Adrenal gland (tissue), 12 donors: ENCODE data around the gene PPP1R9A. TPM values are rescaled to one million over a fixed set of nuclear protein-coding genes. Genes with fewer than 3 reads are reported as not detected.

ENCODE experiments used
- DNase-seq, 7 donors: peaks; one replicate each; pipeline ENCODE4 v3.0.0-alpha.2; 2019 to 2020
- H3K27ac ChIP-seq, 5 donors: fragments of 200-600 bp; sonication (generic) in 4 of 5; 1 replicate in 3 of 5; 2 replicates in 2 of 5; pipeline versions ENCODE4 v1.5.1 to v1.8.0; 2016 to 2020; ENCODE audit warnings: mild to moderate bottlenecking in 1 of 5
- H3K27me3 ChIP-seq: fragments of 200-600 bp; 2 replicates; pipeline ENCODE4 v1.8.0; 2021
- H3K36me3 ChIP-seq, 2 donors: fragments of 200-600 bp; replicated peaks in 1 of 2; 1 replicate in 1 of 2; 2 replicates in 1 of 2; pipeline versions ENCODE4 v1.5.1 to v1.8.0; 2018 to 2022
- H3K4me1 ChIP-seq, 2 donors: fragments of 200-600 bp; replicated peaks in 1 of 2; 1 replicate in 1 of 2; 2 replicates in 1 of 2; pipeline versions ENCODE4 v1.5.1 to v1.8.0; 2018 to 2021
- H3K4me3 ChIP-seq, 4 donors: fragments of 200-600 bp; sonication (generic) in 3 of 4; one replicate each; pipeline ENCODE4 v1.5.1; 2016 to 2018
- H3K9me3 ChIP-seq, 3 donors: fragments of 200-600 bp; sonication (generic) in 1 of 3; replicated peaks in 1 of 3; 1 replicate in 2 of 3; 2 replicates in 1 of 3; pipeline versions ENCODE4 v1.5.1 to v1.8.0; 2016 to 2021
- CTCF ChIP-seq, 6 experiments: fragments of 450-650 bp in 4 of 6; fragments of 200-600 bp in 2 of 6; sonication (generic) in 1 of 6; IDR thresholded peaks; 1 replicate in 5 of 6; 2 replicates in 1 of 6; pipeline versions ENCODE4 v1.5.1 to v1.8.0; 2016 to 2021; ENCODE audit warnings: antibody characterized with exemption in 6 of 6, mild to moderate bottlenecking in 2 of 6, moderate library complexity in 1 of 6
- POLR2A ChIP-seq, 2 donors: fragments of 450-650 bp; IDR thresholded peaks; one replicate each; pipeline ENCODE4 v1.6.1; 2017; ENCODE audit warnings: antibody characterized with exemption in 2 of 2, mild to moderate bottlenecking in 2 of 2, moderate library complexity in 1 of 2
- WGBS, 4 donors: extraction: QIAGEN DNeasy Blood & Tissue Kit in 2 of 4; methylation state at CpG; one replicate each; pipeline versions ENCODE4 v1.1.5 to v1.1.7; 2013 to 2017; 5-methylcytosine and 5-hydroxymethylcytosine counted together
- intact Hi-C, 2 donors: fragments of 100-400 bp; cut with DNase I; formaldehyde crosslinking; loops; one replicate each; pipeline versions ENCODE4 v1.14.1 to v1.15.0; 2022 to 2023
- polyA plus RNA-seq, 3 donors: library from polyadenylated mRNA; stranded (reverse); fragments of 200-250 nt in 2 of 3; fragments of 350-450 nt in 1 of 3; fragmentation: Illumina TruSeq in 1 of 3; extraction: RNeasy Lipid Tissue Mini Kit (QIAGEN cat#74804) in 1 of 3; gene quantifications; one replicate each; pipeline ENCODE4 v1.2.3, GENCODE V29; 2013 to 2014
- total RNA-seq, 9 donors: library from RNA; depleted of rRNA in 4 of 9; stranded (reverse); fragments of >200 nt in 4 of 9; fragments of 120-200 nt in 1 of 9; fragmentation: NEBNext Ultra II Directional in 1 of 9; extraction: Animal tissue kit (Norgen Biotek cat#: 25700) in 1 of 9; gene quantifications; one replicate each; pipeline versions ENCODE4 v1.1.0 to v1.2.4, GENCODE V29; 2013 to 2023
- donor health status: healthy with polysubstance abuse.
- donor health status: Bipolar disorder and iron deficiency.
- donor health status: DM: yes; HTN: yes; CAD: no.
- donor health status: DM: no; HTN: no; CAD: no.
- donor health status: DM: no; HTN: no; CAD: no.
- donor health status: DM: yes; HTN: yes; CAD: no.

The PPP1R9A gene
- total and polyA plus RNA-seq, 12 donors = 7.2 to 86.0 (median 40.6) TPM

- TF ChIP-seq POLR2A (IDR thresholded peaks at IDR 0.05) (no peak), CTCF (IDR thresholded peaks at IDR 0.05) (no peak)
- no peak for DNase-seq
- Histone ChIP-seq H3K27me3 (no peaks in the 10 kb centered on the region), H3K4me1 (peaks cover 0 to 9% of the 10 kb centered on the region in 2 donors), H3K4me3 (no peak overlapping the region), H3K9me3 (no peaks in the 10 kb centered on the region), H3K36me3 (no peaks in the 10 kb centered on the region), H3K27ac (no peak overlapping the region)
- intact Hi-C loops = no loop called here
Observed at GRCh38 chr7:95056901-95057300, 149.5 kb downstream of the PPP1R9A start.

DNA sequence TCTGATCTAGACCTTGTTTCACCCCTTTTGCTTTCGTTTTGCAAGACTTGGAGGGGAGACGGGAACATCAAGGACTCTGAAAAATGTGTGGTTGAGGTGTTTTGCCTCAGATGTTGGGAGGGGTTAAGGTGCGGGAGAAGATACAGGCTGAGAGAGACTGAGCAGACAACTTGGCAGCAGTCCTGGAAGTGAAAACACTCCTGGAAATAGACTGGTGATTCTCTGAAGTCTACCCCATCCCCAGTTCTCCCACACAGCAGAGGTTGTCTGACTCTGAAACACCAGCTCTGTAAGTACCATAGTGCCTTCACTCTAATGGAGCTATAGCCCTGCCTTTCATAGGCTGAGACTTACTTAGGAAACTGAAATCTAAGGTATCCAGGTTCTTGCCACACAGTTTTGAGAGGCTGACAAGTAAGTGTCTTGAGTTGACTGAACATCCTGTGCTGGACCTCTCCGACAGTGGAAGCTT, 152.5 kb downstream of the PPP1R9A start:
- H3K4me1 ChIP-seq = peaks cover 5 to 9% of the 10 kb centered on the region in 2 donors
- TF ChIP-seq CTCF (IDR thresholded peaks at IDR 0.05) (no peak), POLR2A (IDR thresholded peaks at IDR 0.05) (no peak)
- WGBS, 4 donors = 40 to 53% (median 48%) methylated on average over 4 of the region's 4 CpGs
- intact Hi-C loops = no loop called here
- DNase-seq = peak in 3 of 7 donors; percentile 12 to 23 (median 16)
- no peaks in the 10 kb centered on the region for H3K9me3 ChIP-seq
- peak overlapping the region in 2 of 5 donors; percentile 12 to 27 for H3K27ac ChIP-seq
- peak overlapping the region in 1 of 4 donors; percentile 1 for H3K4me3 ChIP-seq
- no peaks in the 10 kb centered on the region for H3K36me3 ChIP-seq
- H3K27me3 ChIP-seq = no peaks in the 10 kb centered on the region

DNA sequence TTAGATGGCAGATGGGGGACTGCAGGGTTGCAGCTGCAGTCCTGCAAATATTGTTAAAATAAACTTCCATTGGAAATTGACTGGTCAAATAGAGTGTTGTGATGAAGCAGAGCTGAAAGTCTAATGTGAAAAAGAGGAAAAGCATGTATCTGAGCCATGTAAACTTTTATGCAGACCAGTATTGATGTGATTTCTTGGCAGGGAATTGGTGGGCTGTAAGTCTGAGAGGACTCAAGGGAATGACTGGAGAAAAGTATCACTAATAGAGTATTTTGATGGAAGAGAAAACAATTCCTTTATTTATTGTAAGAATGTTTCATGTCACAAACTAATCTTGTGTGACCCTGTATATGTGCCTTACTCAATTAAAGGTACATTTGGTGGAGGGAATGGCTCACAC, 155.5 kb downstream of the PPP1R9A start:
- intact Hi-C loops = no loop called here
- no peaks in the 10 kb centered on the region for H3K27me3 ChIP-seq
- H3K9me3 ChIP-seq = no peaks in the 10 kb centered on the region
- TF ChIP-seq CTCF (IDR thresholded peaks at IDR 0.05) (no peak), POLR2A (IDR thresholded peaks at IDR 0.05) (no peak)
- no peak for DNase-seq
- H3K4me3 ChIP-seq = no peak overlapping the region
- peaks cover 5 to 9% of the 10 kb centered on the region in 2 donors for H3K4me1 ChIP-seq
- H3K27ac ChIP-seq = no peak overlapping the region
- no peaks in the 10 kb centered on the region for H3K36me3 ChIP-seq

DNA sequence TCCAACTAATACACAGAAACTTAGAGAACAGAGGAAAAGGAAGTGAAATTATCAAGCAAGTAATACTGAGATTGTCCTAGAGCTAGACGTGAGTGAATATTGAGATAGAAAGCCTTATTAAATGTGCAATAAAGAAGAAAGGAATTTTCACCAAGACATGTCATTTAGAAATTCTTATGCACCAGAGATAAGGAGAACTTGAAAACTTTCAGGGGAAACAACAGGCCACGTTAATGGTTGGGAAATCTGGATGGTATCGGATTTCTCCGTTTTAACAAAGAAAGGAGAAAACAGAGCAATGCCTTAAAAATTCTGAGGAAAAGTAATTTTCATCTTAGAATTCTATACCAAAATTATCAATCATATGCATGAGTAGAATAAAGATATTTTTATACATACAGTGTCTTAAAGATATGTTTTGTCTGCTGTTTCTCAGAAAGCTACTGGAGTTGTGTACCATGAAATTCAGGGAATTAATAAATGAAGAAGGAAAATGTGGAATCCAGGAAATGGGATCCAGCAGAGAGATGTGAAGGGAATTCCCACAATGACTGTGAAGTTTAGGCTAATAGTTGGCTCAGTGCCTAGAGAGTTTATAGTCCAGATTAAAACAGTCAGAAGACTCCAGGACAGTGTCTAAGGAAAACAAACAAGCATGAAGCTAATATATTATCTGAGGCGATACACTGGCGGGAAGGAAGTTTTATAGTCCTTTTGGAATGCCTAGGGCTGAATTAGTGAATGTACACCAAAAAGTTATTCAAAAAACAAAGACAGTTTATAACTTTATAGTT, 159.5 kb downstream of the PPP1R9A start:
- Histone ChIP-seq H3K4me3 (no peak overlapping the region), H3K27me3 (no peaks in the 10 kb centered on the region), H3K4me1 (peaks cover 0 to 11% of the 10 kb centered on the region in 2 donors), H3K36me3 (no peaks in the 10 kb centered on the region), H3K9me3 (no peaks in the 10 kb centered on the region), H3K27ac (no peak overlapping the region)
- 74 to 81% (median 78%) methylated on average over 6 of the region's 6 CpGs for WGBS, 4 donors
- no peak for TF ChIP-seq POLR2A (IDR thresholded peaks at IDR 0.05)
- TF ChIP-seq CTCF (IDR thresholded peaks at IDR 0.05) = no peak
- intact Hi-C loops = no loop called here
- DNase-seq = no peak
